Ovary (tissue), 9 donors: ENCODE results near the gene TUBB4B. TPM values are rescaled to one million over a fixed set of nuclear protein-coding genes. Genes with fewer than 3 reads are reported as not detected.

ENCODE experiments used
- DNase-seq, 5 donors: peaks; one replicate each; pipeline ENCODE4 v3.0.0-alpha.2; 2019 to 2020
- H3K27ac ChIP-seq, 2 donors: fragments of 200-600 bp; one replicate each; pipeline versions ENCODE4 v1.5.1 to v1.8.0; 2019 to 2022
- H3K27me3 ChIP-seq: fragments of 200-600 bp; one replicate; pipeline ENCODE4 v1.8.0; 2022
- H3K36me3 ChIP-seq: fragments of 200-600 bp; sonication (generic); one replicate; pipeline ENCODE4 v1.5.1; 2019
- H3K4me1 ChIP-seq: one replicate; pipeline ENCODE4 v1.8.1; 2013; ENCODE audit warnings: mild to moderate bottlenecking, moderate library complexity; ENCODE audit not compliant: insufficient read depth
- H3K4me3 ChIP-seq: fragments of 200-600 bp; sonication (generic); one replicate; pipeline ENCODE4 v1.5.1; 2017
- H3K9me3 ChIP-seq, 2 donors: fragments of 200-600 bp in 1 of 2; sonication (generic) in 1 of 2; one replicate each; pipeline versions ENCODE4 v1.5.1 to v1.8.1; 2013 to 2019; ENCODE audit warnings: mild to moderate bottlenecking in 1 of 2, moderate library complexity in 1 of 2
- EP300 ChIP-seq: sonication (generic); formaldehyde crosslinking; IDR thresholded peaks from one replicate; pipeline ENCODE4 v1.6.1; 2017; ENCODE audit warnings: antibody characterized with exemption
- POLR2A ChIP-seq: fragments of 450-650 bp; IDR thresholded peaks from one replicate; pipeline ENCODE4 v1.6.1; 2017; ENCODE audit warnings: antibody characterized with exemption, mild to moderate bottlenecking, moderate library complexity
- WGBS, 3 donors: extraction: QIAGEN DNeasy Blood & Tissue Kit in 1 of 3; methylation state at CpG; one replicate each; pipeline versions ENCODE4 v1.1.5 to v1.1.7; 2013 to 2017; 5-methylcytosine and 5-hydroxymethylcytosine counted together
- intact Hi-C, 4 donors: fragments of 100-400 bp; cut with DNase I; formaldehyde crosslinking; loops; one replicate each; pipeline versions ENCODE4 v1.11.0 to v1.15.1; 2022 to 2023
- polyA plus RNA-seq, 2 donors: library from polyadenylated mRNA; stranded (reverse); fragments of 200-250 nt in 1 of 2; fragments of 350-450 nt in 1 of 2; fragmentation: Illumina TruSeq in 1 of 2; extraction: RNeasy Lipid Tissue Mini Kit (QIAGEN cat#74804) in 1 of 2; gene quantifications; one replicate each; pipeline ENCODE4 v1.2.3, GENCODE V29; 2013 to 2014
- total RNA-seq, 7 donors: library from RNA; depleted of rRNA in 2 of 7; stranded (reverse); fragments of >200 nt in 2 of 7; fragmentation: NEBNext Ultra II Directional in 3 of 7; extraction: Animal tissue kit (Norgen Biotek cat#: 25700) in 3 of 7; gene quantifications; one replicate each; pipeline versions ENCODE4 v1.1.0 to v1.2.4, GENCODE V29; 2016 to 2023
- TF ChIP-seq, protein P1 (sequence below), 3 donors: fragments of 450-650 bp in 2 of 3; fragments of 200-600 bp in 1 of 3; IDR thresholded peaks; one replicate each; pipeline versions ENCODE4 v1.5.1 to v1.8.0; 2016 to 2022; ENCODE audit warnings: antibody characterized with exemption in 3 of 3, mild to moderate bottlenecking in 1 of 3
- donor health status: DM: no; HTN: no; CAD: no; lungs with moderate emphysema.
- donor health status: DM: no; HTN: no; CAD: no.
- donor health status: Bipolar disorder and iron deficiency.
- donor health status: DM: yes; HTN: yes; CAD: no.
- donor health status: DM: no; HTN: no; CAD: no.
- donor health status: DM: yes; HTN: yes; CAD: no.

The TUBB4B gene
- total and polyA plus RNA-seq, 9 donors = 62.8 to 234 (median 135) TPM

DNA sequence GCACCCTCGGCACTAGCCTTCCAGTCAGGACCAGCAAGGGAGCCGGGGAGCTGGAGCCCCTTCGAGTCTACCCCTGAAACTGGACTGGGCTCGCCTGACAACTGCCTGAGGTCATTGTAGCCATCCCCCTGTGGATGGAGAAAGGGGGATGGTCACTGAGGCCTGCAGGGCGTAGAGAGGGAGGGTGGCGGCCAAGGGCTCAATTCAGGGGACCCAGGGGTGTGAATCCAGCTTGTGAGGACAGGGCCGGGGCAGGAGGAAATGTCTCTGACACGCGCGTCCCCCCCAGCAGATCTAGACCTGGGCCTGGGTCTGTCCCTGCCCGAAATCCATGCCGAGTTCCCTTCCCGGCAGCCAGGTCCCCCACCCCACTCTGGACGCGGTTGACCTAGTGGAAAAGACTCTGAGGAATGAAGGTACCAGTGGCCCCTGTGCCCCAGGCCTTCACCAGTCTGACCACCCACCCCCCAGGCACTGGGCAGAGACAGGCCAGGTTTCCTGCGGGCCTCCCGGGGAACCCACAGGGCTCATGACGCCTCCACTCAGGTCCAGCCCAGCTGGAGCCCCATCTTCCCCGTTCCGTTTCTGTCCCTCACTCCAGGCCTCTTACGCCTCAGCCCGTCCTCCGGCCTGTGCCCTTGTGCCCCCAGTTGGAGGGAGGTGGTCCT lies 9.6 kb upstream of the TUBB4B start:
- H3K9me3 ChIP-seq = no peaks in the 10 kb centered on the region
- TF ChIP-seq, protein P1, sequence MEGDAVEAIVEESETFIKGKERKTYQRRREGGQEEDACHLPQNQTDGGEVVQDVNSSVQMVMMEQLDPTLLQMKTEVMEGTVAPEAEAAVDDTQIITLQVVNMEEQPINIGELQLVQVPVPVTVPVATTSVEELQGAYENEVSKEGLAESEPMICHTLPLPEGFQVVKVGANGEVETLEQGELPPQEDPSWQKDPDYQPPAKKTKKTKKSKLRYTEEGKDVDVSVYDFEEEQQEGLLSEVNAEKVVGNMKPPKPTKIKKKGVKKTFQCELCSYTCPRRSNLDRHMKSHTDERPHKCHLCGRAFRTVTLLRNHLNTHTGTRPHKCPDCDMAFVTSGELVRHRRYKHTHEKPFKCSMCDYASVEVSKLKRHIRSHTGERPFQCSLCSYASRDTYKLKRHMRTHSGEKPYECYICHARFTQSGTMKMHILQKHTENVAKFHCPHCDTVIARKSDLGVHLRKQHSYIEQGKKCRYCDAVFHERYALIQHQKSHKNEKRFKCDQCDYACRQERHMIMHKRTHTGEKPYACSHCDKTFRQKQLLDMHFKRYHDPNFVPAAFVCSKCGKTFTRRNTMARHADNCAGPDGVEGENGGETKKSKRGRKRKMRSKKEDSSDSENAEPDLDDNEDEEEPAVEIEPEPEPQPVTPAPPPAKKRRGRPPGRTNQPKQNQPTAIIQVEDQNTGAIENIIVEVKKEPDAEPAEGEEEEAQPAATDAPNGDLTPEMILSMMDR (IDR thresholded peaks at IDR 0.05) = no peak
- TF ChIP-seq POLR2A (no peak), EP300 (no peak)
- H3K4me1 ChIP-seq = peaks cover 7% of the 10 kb centered on the region
- H3K36me3 ChIP-seq = no peaks in the 10 kb centered on the region
- no peak overlapping the region for H3K4me3 ChIP-seq
- DNase-seq = no peak
- 72 to 81% (median 72%) methylated on average over 22 to 23 of the region's 23 CpGs for WGBS, 3 donors
- peaks cover 12% of the 10 kb centered on the region for H3K27me3 ChIP-seq
- intact Hi-C loops = loop anchor here in 1 of 4 donors (10.0 kb wide), 1 partner anchor 117 kb away; the partner anchor contains the start of gene DPP7
- H3K27ac ChIP-seq = no peak overlapping the region

DNA sequence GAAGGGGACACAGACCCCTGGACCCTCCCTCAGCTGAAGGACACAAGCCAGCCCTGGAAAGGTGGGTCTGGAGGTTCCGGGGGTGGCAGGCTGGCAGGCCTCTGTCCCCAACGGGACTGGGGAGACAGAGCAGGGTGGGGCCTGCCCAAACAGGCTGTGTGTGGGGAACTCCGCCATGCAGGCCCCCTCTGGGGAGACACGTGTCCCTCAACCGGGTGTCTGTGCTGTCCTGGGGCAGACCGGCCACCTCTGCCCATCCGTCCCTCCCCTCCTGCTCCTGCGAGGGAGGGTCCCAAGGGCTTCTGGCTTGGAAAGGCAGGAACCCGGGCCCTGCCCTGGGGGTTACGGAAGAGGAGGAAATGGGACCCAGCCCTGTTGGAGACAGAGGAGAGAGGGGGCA lies 9.0 kb upstream of the TUBB4B start:
- no peak for DNase-seq
- no peak overlapping the region for H3K27ac ChIP-seq
- intact Hi-C loops = loop anchor here in 1 of 4 donors (10.0 kb wide), 1 partner anchor 117 kb away; the partner anchor contains the start of gene DPP7
- no peak for TF ChIP-seq EP300
- no peak for TF ChIP-seq POLR2A
- TF ChIP-seq, protein P1 (IDR thresholded peaks at IDR 0.05) = no peak
- no peaks in the 10 kb centered on the region for H3K36me3 ChIP-seq
- H3K9me3 ChIP-seq = no peaks in the 10 kb centered on the region
- WGBS, 3 donors = 62 to 71% (median 64%) methylated on average over 10 of the region's 10 CpGs
- no peak overlapping the region for H3K4me3 ChIP-seq
- peaks cover 11% of the 10 kb centered on the region for H3K4me1 ChIP-seq
- H3K27me3 ChIP-seq = peaks cover 12% of the 10 kb centered on the region

- no peak for DNase-seq
- Histone ChIP-seq H3K4me3 (no peak overlapping the region), H3K4me1 (peaks cover 11% of the 10 kb centered on the region), H3K27ac (no peak overlapping the region), H3K36me3 (no peaks in the 10 kb centered on the region), H3K27me3 (peaks cover 12% of the 10 kb centered on the region), H3K9me3 (no peaks in the 10 kb centered on the region)
- TF ChIP-seq POLR2A (no peak), EP300 (no peak)
- TF ChIP-seq, protein P1 (IDR thresholded peaks at IDR 0.05) = no peak
- 57 to 67% (median 66%) methylated on average over 23 to 24 of the region's 24 CpGs for WGBS, 3 donors
- intact Hi-C loops = loop anchor here in 1 of 4 donors (10.0 kb wide), 1 partner anchor 118 kb away; the partner anchor contains the start of gene DPP7
Measured at GRCh38 chr9:137232510-137232909, 8.6 kb upstream of the TUBB4B start.

GRCh38 chr9:137233143-137233980 lies 7.7 kb upstream of the TUBB4B start:
- Histone ChIP-seq H3K36me3 (no peaks in the 10 kb centered on the region), H3K9me3 (no peaks in the 10 kb centered on the region), H3K4me3 (no peak overlapping the region), H3K27me3 (peaks cover 8% of the 10 kb centered on the region), H3K27ac (no peak overlapping the region), H3K4me1 (peaks cover 11% of the 10 kb centered on the region)
- 45 to 63% (median 52%) methylated on average over 34 to 40 of the region's 40 CpGs for WGBS, 3 donors
- intact Hi-C loops = loop anchor here in 1 of 4 donors (10.0 kb wide), 1 partner anchor 119 kb away; the partner anchor contains the start of gene DPP7
- no peak for TF ChIP-seq POLR2A
- TF ChIP-seq EP300 = no peak
- TF ChIP-seq, protein P1 (IDR thresholded peaks at IDR 0.05) = no peak
- DNase-seq = no peak
